ENCODE results near the gene VSIG10L2.
"Not testable (repeated sequence)": the region's sequence is repeated elsewhere in the genome, so short reads cannot be mapped to it uniquely, and the experiment has no call there.

Gene VSIG10L2

DNA sequence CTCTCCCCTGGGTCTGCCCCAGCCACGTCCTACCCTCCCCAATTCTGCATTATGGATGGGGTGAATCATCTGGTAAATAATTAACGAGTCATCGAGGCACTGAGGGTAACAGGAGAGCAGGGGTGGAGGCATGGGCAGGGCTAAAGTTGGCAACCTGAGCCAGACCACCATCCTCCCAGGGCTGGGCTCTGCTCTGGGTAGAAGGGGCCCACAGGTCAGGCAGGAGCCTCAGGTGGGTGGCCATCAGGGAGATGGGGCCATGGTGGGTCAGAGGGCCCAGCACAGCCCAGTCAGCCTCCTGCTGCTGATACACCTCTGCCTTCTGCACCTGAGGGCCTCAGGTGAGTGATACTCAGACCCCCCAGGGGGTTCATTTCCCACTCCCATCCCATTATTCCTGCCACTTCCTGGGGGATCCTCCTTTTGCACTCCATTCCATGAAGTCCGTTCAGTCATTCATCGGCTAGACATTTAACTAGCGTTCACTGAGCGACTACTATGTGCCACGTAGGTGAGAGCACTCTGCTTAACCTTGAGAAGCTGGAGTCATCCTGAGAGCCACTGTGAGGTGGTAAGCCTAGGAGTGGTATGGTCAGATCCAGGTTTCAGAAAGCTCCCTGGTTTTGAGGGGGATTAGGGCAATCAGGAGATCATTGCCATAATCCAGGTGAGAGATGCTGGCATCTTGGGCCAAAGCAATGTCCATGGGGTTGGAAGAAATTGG lies at the start of gene VSIG10L2:
Gene VSIG10L2, plus strand, starts transcription at position 248 of the 724 bp plus-strand sequence. Its CDS starts 12 bp downstream, at position 260.
- DNase-seq (ENCODE audit: low read depth) = no peak

DNA sequence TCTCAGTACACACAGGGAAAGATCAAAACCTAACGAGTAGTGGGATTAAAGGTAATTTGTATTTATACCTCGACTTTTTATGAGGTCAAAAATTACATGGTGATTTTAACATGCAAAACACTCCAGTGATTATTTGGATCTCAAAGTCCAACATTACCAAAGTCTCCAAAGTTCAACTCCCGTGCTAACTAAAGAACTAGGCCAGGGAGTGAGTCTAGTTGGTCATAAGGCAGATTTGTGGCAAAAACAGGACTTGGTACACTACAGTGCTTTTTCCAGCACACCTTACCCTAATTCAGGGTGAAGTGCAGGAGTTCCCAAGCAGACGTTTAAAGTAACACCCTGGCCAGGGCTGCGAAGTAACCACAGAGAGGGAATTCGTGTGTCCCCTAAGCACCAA lies 44.0 kb upstream of the VSIG10L2 start:
- no peak for DNase-seq (ENCODE audit: low read depth)

DNA sequence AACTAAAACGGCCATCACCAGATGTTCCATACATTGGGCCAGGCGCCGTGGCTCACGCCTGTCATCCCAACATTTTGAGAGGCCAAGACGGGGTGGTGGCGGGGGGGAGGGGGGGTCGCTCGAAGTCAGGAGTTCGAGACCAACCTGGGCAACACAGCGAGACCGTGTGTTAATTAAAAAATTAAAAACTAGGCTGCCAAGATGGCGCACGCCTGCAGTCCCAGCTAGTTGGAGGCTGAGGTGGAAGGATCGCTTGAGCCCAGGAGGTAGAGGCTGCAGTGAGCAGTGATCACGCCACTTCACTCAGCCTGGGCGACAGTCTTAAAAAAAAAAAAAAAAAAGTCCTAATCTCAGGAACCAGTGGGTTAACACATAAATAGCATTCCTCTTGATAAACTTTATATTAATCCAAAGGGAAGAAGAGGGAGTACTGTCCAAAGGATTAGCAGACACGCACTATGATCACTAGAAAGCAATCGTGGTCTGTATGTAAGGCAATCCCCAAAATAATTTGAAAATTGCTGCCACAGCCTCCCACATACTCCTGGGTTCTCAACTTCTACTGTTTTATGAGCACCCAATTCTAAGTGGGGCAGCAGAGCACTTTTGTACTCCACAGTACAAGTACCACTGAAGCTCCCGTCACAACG lies 43.4 kb upstream of the VSIG10L2 start:
- DNase-seq (ENCODE audit: low read depth) = no peak

DNA sequence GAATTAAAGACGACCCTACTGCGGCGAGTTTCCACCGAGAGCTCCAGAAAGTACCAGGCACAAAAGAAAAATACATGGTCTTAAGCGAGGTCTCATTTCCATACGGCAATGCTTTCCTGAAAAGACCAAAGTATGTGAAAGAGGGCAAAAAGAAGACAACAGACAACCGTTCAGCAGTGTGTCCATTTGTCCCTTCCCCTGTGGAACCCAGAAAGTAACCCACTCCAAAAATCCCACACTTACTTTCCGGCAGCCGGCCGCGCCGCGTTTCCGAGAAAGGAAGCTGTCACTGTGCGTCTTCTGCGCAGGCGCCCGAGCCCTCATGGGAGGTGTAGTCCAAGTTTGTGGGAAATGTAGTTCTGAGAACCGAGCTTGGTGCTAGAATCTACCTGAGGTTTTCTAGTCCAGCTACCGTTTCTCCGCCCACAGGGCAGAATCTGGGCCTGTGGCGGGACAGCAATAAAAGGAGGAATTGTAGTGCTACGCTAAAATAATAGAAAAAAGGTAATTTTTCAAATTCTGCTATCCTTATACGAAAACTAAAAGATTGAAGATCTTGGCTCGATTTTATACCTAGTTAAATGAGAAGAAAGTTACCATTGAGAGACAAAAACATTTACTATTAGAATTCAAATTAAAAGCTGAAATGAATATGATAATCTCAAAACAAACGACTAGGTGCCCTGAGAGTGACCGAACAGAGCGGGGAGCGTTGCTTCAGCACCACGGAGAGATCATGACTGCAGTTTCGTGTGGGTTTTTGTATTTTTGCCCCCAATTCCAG lies 42.7 kb upstream of the VSIG10L2 start, which contains the start of gene PUS3:
Gene PUS3, minus strand, starts transcription at position 280 of the 784 bp plus-strand sequence. CDS start 6,922 bp downstream, outside the sequence.
- DNase-seq (ENCODE audit: low read depth) = peak; percentile 80

DNA sequence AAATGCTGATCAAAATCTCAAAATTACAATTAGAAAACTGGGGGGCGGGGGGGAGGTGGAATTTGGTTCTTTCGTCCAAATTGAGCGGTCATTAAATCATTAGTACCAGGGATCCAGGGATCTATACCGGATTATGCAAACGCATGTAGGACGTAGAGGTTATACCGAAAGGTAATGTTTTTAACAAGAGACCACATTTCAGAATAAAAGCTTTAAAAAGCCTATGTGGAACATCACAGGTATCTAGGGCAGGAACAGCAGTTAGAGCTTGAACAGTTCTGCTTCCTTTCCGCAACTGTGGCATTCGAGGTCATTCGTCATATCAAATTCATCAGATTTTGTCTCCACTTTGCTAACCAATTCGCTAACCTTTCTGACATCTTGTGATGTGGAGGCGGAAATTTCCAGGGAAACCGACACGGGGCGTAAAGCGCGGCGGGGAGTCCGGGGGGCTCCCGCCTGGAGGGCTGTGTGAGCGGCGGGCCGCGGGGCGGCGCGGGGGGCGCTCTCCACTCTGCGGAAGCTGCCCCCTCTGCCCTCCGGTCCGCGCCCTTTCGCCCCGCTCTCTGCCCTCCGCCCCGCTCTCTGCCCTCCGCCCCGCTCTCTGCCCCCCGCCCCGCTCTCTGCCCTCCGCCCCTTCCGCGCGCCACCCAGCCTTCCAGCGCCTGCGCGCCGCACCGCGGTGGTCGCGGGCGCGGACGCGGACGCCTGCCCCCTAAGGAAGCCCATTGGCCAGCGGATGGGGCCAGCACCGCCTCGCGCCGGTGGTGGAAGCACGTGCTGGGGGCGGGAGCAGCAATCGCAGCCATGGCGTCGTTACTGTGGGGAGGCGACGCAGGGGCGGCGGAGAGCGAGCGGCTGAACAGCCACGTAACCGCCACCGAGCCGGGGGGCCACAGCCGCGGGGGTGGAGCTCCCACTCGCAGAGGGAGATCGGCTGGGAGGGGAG lies 41.9 kb upstream of the VSIG10L2 start, which contains the start of gene DDX25:
Gene DDX25, plus strand, starts transcription at position 798 of the 949 bp plus-strand sequence. Its CDS starts 10 bp downstream, at position 808.
- DNase-seq (ENCODE audit: low read depth) = peak; percentile 9

DNA sequence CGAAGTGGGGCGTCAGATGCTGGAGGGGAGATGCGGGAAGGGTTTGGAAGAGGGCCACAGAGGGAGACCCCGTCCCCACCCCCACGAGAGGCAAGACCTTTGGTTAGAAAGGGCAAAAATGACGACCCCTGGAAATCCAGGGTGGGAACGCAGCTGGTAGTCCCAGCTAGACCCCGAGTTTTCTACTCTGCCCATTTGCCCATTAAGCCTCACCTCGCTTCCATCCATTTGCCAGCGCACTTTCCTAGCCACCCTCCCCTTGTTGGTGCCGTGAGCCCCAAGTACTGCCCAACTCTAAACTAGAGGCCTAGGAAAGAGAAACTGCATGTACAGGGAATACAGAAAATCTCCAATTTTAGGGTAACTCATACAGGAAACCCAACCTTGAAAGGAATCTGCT lies 41.2 kb upstream of the VSIG10L2 start:
- DNase-seq (ENCODE audit: low read depth) = no peak

DNA sequence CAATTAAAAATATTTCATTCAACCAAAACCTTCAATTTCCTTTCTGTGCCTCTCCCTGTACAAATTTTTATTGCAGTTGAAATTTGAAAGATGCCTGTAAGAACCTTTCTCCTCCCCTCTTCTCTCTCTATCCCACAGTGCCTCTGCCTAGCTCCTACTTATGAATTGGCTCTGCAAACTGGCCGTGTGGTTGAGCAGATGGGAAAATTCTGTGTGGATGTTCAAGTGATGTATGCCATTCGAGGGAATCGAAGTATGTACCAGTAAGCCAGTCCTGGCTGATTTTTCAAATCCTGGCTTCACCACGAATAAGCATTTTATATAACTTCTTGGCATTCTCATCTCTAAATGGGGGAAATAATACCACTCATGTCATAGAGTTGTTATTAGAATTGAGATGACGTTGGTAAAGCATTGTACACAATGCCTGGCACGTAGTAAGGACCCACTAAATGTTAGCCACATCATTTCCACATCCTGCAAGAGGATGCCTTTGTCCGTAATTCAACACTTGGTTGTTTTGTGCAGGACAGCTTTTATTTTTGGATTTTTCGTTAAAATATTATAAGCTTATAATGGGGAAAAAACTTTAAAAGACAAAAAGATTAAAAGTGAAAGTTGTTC lies 35.5 kb upstream of the VSIG10L2 start:
- DNase-seq (ENCODE audit: low read depth) = no peak

DNA sequence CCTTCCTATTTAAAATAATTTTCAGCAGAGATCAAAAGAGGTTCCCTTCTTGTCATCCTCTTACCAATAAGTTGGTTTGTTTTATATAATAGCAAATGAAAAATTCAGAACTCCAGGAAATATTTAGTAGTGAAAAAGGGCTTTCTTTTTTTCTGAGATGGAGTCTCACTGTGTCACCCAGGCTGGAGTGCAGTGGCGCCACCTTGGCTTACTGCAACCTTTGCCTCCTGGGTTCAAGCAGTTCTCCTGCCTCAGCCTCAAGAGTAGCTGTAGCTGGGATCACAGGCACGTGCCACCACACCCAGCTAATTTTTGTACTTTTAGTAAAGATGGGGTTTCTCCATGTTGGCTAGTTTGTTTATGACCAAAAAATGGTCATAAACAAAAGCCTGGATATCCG lies 31.2 kb upstream of the VSIG10L2 start:
- not testable (repeated sequence) for DNase-seq (ENCODE audit: low read depth)

DNA sequence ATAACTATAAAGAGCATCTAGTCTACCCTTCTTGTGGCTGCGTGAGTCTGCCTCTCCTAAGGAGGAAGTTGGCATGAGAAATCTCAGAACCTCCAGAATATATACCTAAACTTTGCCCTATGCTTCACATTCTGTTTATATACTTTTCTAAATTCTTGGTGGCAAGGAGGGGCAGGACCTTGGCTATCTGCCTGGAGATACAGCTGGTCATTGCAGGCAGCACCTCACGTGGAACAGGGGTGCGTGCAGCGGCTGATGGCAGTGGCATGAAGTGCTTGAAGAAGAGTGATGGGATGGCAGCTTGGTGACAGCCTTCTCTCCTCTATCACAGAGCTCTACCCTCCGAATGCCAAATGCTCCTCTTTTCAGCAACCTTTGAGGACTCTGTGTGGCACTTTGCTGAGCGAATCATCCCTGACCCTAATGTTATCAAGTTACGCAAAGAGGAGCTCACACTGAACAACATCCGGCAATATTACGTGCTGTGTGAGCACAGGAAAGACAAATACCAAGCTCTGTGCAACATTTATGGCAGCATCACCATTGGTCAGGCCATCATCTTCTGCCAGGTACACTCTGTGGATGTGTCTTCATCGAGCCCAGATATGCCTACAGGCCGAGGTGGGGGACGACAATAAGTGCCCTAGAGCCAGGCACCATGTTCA lies 29.0 kb upstream of the VSIG10L2 start:
- no peak for DNase-seq (ENCODE audit: low read depth)

DNA sequence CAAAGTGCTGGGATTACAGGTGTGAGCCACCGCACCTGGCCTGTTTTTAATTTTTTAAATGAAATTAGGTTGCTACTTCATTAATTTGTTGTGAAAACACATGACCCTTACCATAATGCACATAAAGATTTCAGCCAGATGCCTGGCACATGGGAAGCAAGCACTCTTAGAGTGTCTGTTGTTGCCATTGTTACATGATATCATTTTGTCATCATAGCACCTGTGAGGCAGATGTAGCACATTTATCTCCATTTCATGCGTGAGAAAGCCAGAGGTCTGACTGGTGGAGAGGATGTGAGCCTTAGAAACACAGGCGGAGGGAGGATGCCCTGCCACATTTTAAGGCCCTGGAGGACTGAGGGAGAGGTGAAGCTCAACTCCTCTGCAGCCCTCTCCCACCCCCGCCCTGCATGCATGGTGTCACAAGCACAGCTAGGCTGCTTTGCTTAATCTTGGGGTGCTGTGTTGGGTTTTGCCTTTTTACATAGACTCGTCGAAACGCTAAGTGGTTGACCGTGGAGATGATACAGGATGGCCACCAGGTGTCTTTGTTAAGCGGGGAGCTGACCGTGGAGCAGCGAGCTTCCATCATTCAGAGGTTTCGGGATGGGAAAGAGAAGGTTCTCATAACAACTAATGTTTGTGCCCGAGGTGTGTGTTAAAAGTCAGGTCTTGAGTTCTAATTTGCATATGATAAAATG lies 27.6 kb upstream of the VSIG10L2 start:
- DNase-seq (ENCODE audit: low read depth) = no peak

DNA sequence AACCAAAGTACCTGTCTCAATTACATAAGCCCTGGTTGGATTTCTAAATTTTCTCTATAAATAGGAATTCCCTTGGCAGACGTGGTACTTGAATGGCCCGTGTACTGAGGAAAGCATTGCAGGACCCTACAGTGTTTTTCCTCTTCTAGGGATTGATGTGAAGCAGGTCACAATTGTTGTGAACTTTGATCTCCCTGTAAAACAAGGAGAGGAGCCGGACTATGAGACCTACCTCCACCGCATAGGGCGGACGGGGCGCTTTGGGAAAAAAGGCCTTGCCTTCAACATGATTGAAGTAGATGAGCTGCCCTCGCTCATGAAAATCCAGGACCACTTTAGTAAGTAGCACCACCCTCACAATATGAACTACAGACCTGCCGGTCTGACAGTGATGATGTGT lies 24.8 kb upstream of the VSIG10L2 start:
- no peak for DNase-seq (ENCODE audit: low read depth)

DNA sequence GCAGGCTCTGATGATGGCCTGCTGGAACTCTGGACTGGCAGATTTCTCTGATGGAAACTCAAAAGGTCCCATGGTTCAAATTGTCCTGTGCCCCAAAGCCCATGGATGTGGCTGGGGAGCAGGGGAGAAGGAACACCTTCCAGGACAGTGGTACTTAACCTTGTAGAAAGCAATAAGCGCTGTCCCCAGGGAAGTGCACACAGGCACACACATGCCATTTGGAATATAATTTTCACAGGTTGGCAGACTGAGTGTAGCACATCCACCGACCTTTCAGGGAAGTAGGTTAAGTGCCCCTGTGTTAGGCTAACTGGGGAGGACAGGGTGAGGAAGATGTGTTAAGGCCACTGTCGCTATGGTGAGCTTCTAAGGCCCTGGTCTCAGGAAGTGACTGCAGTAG lies 23.7 kb upstream of the VSIG10L2 start:
- no peak for DNase-seq (ENCODE audit: low read depth)

DNA sequence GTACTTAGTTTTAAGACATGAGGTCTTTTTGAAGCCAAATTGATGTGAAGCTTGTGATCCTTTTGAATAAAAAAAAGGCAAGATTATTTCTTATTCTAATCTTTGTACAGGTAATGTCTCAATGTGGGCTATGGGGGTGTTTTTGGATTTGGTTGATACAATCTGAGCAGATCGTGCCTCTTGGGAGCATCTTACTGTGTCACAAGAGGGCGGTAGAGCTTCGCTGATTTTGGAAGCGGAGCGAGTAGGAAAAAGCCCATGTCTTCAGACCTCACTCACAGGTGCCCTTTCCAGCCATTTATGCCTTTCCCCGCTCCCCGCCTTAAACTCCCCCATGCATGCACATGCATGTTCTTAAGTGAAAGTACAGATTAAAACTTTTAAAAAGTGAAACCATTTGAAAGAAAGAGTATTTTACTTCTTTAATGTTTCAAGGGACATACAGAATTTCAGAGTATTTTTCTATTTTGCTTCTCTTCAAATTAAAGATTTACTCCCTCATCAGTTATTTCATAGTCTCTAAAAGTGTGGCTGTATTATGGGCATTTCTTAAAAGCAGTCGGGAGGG lies 22.7 kb upstream of the VSIG10L2 start:
- DNase-seq (ENCODE audit: low read depth) = peak; percentile 22

DNA sequence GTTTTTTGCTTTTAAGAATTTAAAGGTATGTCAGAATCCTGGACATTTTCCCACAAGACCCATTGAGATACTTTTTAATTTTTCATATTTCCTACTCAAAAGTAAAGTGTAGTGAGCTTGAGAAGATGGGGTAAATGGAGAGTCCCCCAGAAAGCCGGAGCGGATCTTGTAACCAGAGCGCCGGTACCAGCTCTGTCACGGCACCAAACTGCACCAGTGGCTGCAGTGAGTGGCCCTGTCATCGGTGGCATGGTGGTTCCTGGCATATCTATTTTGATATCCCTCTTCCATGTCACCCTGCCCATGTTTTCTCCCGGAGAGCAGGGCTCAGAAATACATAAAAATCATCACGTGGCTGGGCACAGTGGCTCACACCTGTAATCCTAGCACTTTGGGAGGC lies 22.2 kb upstream of the VSIG10L2 start:
- DNase-seq (ENCODE audit: low read depth) = no peak

DNA sequence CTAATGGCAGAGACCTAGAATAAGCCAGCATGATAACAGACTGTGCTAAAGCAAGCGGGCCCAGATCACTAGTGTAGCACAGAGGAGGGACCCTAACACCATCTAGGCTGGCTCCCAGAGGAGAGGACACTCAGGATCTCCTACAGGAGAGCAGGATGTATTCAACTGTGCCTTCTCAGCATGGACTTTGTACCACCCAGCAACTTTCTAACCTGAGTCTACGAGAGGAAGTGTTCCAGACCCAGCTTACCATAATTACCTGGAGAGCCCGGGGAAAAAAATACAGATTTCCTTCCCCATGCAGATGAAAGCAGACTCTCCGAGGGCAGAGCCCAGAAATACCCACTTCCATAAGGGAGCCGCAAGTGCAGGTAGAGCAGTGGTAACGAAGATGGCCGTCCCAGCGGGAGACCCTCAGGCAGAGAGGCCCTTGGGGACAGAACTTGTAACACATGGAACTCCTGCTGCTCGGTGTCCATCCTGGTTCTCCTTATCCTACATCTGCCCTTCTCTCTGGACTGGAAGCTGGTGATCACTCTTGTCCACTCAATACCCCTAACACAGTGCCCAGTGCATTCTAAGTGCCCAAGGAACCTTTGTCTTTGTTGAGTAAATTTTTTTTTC lies 21.3 kb upstream of the VSIG10L2 start:
- no peak for DNase-seq (ENCODE audit: low read depth)

DNA sequence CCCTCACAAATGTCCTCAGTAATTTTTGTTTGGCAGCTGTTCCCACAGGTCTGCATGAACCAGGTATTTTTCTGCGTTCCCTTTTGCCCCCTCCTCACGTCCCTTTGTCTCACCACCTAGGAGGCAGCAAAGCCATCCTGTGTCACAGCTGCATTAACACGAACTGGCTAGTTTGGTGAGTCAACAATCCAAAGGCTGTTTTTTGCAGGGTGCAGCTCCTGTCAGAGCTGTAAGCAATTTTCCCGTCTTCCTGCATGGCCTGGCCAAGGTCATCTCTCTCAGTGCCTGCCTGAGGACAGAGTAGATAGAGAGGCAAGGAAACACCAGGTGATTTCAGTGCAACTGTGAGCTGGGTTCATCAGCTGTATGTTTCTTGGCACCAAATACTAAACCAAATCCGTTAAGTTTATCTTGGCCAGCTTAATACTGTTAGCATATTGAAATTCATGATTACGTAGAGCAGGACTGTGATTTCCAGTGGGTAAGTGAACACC lies 20.6 kb upstream of the VSIG10L2 start:
- no peak for DNase-seq (ENCODE audit: low read depth)

DNA sequence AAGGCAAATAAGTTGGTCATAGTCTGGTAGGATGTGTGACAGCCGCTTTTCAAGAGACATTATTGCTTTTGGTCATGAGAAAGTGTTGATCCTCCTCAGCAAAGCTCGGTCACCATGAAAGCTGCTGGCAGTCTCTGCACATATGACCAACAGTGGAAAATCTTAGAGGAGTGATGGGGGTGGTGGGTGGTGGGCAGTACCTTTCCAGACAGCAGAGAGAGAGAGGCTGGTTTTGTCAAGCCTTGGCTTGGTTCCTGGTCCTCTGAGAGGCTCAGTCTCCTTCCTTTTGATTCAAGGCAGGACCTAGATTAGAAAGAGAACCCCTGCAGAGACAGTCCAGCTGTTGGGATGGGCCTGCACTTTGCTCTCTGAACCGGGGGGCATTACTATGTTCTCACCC lies 20.0 kb upstream of the VSIG10L2 start:
- DNase-seq (ENCODE audit: low read depth) = no peak

DNA sequence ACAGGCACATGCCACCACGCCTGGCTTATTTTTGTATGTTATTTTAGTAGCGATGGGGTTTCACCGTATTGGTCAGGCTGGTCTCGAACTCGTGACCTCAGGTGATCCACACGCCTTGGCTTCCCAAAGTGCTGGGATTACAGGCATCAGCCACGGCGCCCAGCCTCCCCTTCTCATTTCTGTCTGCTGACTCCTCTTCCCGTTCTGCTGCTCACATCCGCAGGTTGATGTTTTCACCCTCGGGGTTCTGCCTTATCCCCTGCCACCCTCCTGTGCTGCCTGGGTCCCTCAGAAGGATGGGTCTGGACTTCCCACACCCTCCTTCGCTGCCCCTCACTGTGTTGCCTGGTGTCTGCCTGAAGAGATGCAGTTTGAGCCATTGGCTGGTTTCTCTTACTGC lies 19.2 kb upstream of the VSIG10L2 start:
- no peak for DNase-seq (ENCODE audit: low read depth)

Data from stimulated activated CD8-positive, alpha-beta memory T cell treated with anti-CD3 and anti-CD28 coated beads, Interleukin-4, amount 100 ng/mL, for 24 hours (primary cell).